Transverse colon (tissue), 4 donors: ENCODE measurements around the gene CTNNBL1. TPM values are rescaled to one million over a fixed set of nuclear protein-coding genes. Genes with fewer than 3 reads are reported as not detected.

Experiments used
- DNase-seq: peaks from one replicate; pipeline ENCODE4 v3.0.0-alpha.2; 2019
- H3K27ac ChIP-seq, 4 donors: fragments of 200-600 bp; sonication (generic); 2 replicates each; pipeline ENCODE4 v1.5.1; 2016 to 2018; ENCODE audit warnings: inconsistent platforms in 4 of 4
- H3K27me3 ChIP-seq: fragments of 200-600 bp; sonication (generic); 2 replicates; pipeline ENCODE4 v1.5.1; 2017; ENCODE audit warnings: inconsistent platforms
- H3K36me3 ChIP-seq, 4 donors: fragments of 200-600 bp; sonication (generic); 2 replicates each; pipeline ENCODE4 v1.5.1; 2017 to 2019; ENCODE audit warnings: inconsistent platforms in 4 of 4
- H3K4me1 ChIP-seq, 4 donors: fragments of 200-600 bp; sonication (generic); 2 replicates each; pipeline ENCODE4 v1.5.1; 2017 to 2020; ENCODE audit warnings: inconsistent platforms in 4 of 4
- H3K4me3 ChIP-seq, 4 donors: fragments of 200-600 bp; sonication (generic); 1 replicate in 1 of 4; 2 replicates in 3 of 4; pipeline versions ENCODE4 v1.5.1 to v1.6.1; 2017 to 2019; ENCODE audit warnings: inconsistent platforms in 4 of 4
- H3K9me3 ChIP-seq, 2 donors: fragments of 200-600 bp; sonication (generic); 2 replicates each; pipeline ENCODE4 v1.5.1; 2017 to 2019; ENCODE audit warnings: inconsistent platforms in 2 of 2
- EP300 ChIP-seq: sonication (generic); formaldehyde crosslinking; IDR thresholded peaks from one replicate; pipeline ENCODE4 v1.6.1; 2017; ENCODE audit warnings: antibody characterized with exemption, low read depth
- POLR2A ChIP-seq: fragments of 450-650 bp; IDR thresholded peaks from one replicate; pipeline ENCODE4 v1.6.1; 2016; ENCODE audit warnings: antibody characterized with exemption, mild to moderate bottlenecking, moderate library complexity
- POLR2AphosphoS5 ChIP-seq, 3 donors: sonication (generic); formaldehyde crosslinking; IDR thresholded peaks; one replicate each; pipeline ENCODE4 v1.6.1; 2016; ENCODE audit warnings: antibody characterized with exemption in 3 of 3
- WGBS, 2 donors: methylation state at CpG; one replicate each; pipeline ENCODE4 v1.1.5; 2018; ENCODE audit warnings: low coverage in 1 of 2; 5-methylcytosine and 5-hydroxymethylcytosine counted together
- in situ Hi-C, 4 donors: fragments of 200-750 bp; cut with MboI; loops; one replicate each; pipeline versions ENCODE4 v1.15.0 to v1.15.1; 2017; ENCODE audit warnings: low sequenced_read_pairs in 3 of 4, low pct_ligation_motif_present in 1 of 4, low pct_unique_long_range_greater_than_20kb in 1 of 4
- intact Hi-C: fragments of 100-400 bp; cut with DNase I; formaldehyde crosslinking; loops from one replicate; pipeline ENCODE4 v1.15.1; 2023; ENCODE audit warnings: low total_unique reads
- total RNA-seq, 4 donors: library from RNA; depleted of rRNA; stranded (reverse); fragments of >200 nt; gene quantifications; one replicate each; pipeline ENCODE4 v1.1.0, GENCODE V29; 2016
- TF ChIP-seq, protein P1 (sequence below), 5 experiments: fragments of 200-600 bp in 3 of 5; fragments of 450-650 bp in 2 of 5; sonication (generic) in 3 of 5; IDR thresholded peaks; 1 replicate in 2 of 5; 2 replicates in 3 of 5; pipeline ENCODE4 v1.5.1; 2016 to 2017; ENCODE audit warnings: antibody characterized with exemption in 5 of 5, inconsistent platforms in 3 of 5, mild to moderate bottlenecking in 2 of 5, moderate library complexity in 1 of 5

CTNNBL1 gene
- total RNA-seq, 4 donors from 2014 or later, result 18.7 to 49.0 (median 22.4) TPM

DNA sequence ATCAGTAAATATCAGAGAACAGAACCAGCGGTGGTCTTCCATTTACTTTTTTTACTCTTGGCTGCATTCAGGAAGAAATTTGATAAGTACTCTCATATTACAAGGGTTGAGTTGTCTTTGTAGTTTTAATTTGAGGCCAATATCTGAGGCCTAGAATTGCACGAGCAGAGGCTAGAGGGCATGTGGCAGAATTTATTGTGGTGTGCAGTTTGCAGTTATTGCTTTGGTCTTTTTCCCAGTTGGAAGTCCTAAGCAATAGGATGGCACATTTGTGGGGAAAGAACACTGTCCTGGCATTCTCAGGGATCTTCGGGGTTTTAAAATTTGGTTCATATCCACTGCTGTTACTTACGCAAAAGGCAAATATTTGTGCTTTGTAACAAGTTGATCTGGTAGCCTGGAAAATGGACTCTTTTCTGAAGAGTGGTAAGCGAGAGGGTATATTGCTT is 66.0 kb downstream of the CTNNBL1 start:
- Histone ChIP-seq H3K36me3 (peaks cover 0 to 10% (median 0%) of the 10 kb centered on the region in 4 donors), H3K4me1 (no peaks in the 10 kb centered on the region), H3K4me3 (no peak overlapping the region), H3K27me3 (no peaks in the 10 kb centered on the region), H3K9me3 (no peaks in the 10 kb centered on the region), H3K27ac (no peak overlapping the region)
- WGBS, 2 donors, result 87 to 93% methylated on average over 3 to 5 of the region's 5 CpGs
- intact Hi-C loops, result loop anchor here (5.0 to 10.0 kb wide), 2 partner anchors 225 to 1027 kb away; no protein-coding TSS in a partner anchor
- in situ Hi-C loops, result no loop called here
- no peak for TF ChIP-seq POLR2AphosphoS5 (IDR thresholded peaks at IDR 0.05)
- TF ChIP-seq POLR2A, result no peak
- TF ChIP-seq, protein P1, sequence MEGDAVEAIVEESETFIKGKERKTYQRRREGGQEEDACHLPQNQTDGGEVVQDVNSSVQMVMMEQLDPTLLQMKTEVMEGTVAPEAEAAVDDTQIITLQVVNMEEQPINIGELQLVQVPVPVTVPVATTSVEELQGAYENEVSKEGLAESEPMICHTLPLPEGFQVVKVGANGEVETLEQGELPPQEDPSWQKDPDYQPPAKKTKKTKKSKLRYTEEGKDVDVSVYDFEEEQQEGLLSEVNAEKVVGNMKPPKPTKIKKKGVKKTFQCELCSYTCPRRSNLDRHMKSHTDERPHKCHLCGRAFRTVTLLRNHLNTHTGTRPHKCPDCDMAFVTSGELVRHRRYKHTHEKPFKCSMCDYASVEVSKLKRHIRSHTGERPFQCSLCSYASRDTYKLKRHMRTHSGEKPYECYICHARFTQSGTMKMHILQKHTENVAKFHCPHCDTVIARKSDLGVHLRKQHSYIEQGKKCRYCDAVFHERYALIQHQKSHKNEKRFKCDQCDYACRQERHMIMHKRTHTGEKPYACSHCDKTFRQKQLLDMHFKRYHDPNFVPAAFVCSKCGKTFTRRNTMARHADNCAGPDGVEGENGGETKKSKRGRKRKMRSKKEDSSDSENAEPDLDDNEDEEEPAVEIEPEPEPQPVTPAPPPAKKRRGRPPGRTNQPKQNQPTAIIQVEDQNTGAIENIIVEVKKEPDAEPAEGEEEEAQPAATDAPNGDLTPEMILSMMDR (IDR thresholded peaks at IDR 0.05), result no peak
- no peak for TF ChIP-seq EP300
- no peak for DNase-seq

DNA sequence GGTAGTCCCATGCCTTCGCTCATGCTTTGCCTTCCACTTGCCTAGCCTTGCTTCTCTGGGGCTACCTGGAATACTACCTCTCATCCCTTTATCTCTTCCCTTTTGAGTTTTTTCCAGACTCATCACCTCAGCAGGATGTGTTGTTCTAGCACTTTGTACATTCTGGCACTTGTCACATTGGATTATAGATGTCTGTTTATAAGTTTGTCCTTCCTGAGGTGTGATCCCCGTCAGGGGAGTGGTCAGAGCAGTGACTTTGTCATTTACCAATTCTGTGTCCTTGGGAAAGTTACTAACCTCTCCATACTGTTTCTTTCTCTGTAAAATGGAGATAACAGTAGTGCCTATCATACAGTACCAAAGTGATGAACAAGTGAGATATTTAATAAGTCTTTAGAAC is 66.5 kb downstream of the CTNNBL1 start:
- 93 to 100% methylated on average over 1 to 2 of the region's 2 CpGs for WGBS, 2 donors

DNA sequence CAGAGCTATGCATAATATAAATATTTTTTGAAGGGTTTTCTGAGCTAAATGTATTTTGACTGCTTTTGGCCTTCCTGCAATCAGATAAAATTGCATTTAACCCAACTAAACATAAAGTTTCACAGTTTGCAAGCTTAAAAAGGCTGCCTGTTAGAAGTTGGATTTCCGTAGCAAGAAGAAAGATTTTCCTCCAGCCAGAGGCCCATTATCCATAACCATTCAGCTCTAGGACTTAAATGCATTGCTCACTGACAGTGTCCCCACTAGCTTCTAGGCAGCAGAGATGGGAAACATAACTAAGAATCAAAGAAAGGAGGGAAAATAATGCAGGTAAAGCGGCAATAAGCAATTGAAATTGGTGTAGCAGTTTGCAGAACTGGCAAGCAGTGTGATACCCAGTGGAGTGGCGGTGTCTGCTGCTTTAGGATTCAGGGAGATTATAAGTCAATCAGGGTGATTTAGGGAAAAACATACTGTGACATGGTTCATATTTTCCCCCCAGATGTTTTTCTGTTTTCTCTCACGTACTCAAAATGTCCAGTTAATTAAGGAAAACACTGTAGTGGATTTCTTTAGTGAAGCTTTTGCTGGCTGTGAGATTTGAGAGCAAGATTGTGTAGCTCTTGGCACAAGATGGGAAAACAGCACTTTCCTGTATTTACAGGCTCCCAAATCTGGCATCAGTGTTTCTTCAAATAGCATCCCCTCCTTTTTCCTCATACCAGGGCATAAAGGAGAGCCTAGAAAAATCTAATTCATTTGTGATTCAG is 69.1 kb downstream of the CTNNBL1 start:
- DNase-seq, result no peak
- H3K9me3 ChIP-seq, result no peaks in the 10 kb centered on the region
- TF ChIP-seq, protein P1 (IDR thresholded peaks at IDR 0.05), result no peak
- TF ChIP-seq POLR2A, result no peak
- TF ChIP-seq EP300, result no peak
- TF ChIP-seq POLR2AphosphoS5 (IDR thresholded peaks at IDR 0.05), result no peak
- H3K4me1 ChIP-seq, result no peaks in the 10 kb centered on the region
- no peak overlapping the region for H3K27ac ChIP-seq
- in situ Hi-C loops, result no loop called here
- no peak overlapping the region for H3K4me3 ChIP-seq
- intact Hi-C loops, result no loop called here
- WGBS, 2 donors, result 93 to 95% methylated on average over 4 of the region's 4 CpGs
- no peaks in the 10 kb centered on the region for H3K27me3 ChIP-seq
- H3K36me3 ChIP-seq, result peaks cover 0 to 6% (median 3%) of the 10 kb centered on the region in 4 donors

More for the DNA sequence above, 66.5 kb downstream of the CTNNBL1 start:
- intact Hi-C loops (no loop called here), in situ Hi-C loops (no loop called here)
- no peak for DNase-seq
- H3K4me3 ChIP-seq, result no peak overlapping the region
- no peak overlapping the region for H3K27ac ChIP-seq
- H3K27me3 ChIP-seq, result no peaks in the 10 kb centered on the region
- peaks cover 0 to 10% (median 2%) of the 10 kb centered on the region in 4 donors for H3K36me3 ChIP-seq
- H3K4me1 ChIP-seq, result no peaks in the 10 kb centered on the region
- no peaks in the 10 kb centered on the region for H3K9me3 ChIP-seq
- TF ChIP-seq POLR2AphosphoS5 (IDR thresholded peaks at IDR 0.05) (no peak), EP300 (no peak), POLR2A (no peak)
- TF ChIP-seq, protein P1 (IDR thresholded peaks at IDR 0.05), result no peak

DNA sequence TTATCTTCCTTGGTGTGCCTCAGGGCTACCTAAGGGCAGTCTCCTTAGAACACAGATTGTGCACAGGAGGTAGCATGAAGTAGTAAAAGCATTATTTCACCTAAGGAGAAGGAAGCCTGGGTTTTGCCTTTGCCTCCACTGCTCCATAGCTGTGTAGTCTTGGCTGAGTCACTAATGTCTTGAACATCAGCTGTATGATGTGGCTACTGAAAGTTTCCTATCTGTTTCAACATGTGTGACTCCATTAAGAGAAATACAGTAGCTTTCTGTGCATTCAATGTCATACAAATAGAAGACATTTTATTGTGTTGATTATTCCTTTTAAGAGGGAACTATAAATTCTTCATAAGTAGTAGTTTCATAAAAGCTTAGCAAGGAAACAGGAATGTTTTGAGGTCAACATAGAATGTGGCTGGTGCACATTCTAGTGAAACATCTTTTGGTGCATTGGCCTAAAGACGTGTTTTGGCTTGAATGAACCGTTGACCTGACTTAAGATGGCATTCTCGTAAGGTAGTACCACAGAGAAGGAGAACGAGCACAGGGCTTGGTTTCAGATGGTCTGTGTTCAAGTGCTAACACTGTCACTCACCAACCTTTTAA is 70.6 kb downstream of the CTNNBL1 start:
- intact Hi-C loops (no loop called here), in situ Hi-C loops (no loop called here)
- no peak overlapping the region for H3K4me3 ChIP-seq
- H3K9me3 ChIP-seq, result no peaks in the 10 kb centered on the region
- H3K27me3 ChIP-seq, result no peaks in the 10 kb centered on the region
- no peak overlapping the region for H3K27ac ChIP-seq
- no peak for TF ChIP-seq EP300
- H3K4me1 ChIP-seq, result no peaks in the 10 kb centered on the region
- no peak for DNase-seq
- 95% methylated on average over 4 of the region's 4 CpGs; no CpG with 5 or more reads in 1 of the 2 donors for WGBS, 2 donors
- H3K36me3 ChIP-seq, result peaks cover 0 to 6% (median 0%) of the 10 kb centered on the region in 4 donors
